ENCODE data around the gene CRYGB.
"Not testable (repeated sequence)": the region's sequence is repeated elsewhere in the genome, so short reads cannot be mapped to it uniquely, and the experiment has no call there.

CRYGB gene

GRCh38 chr2:208142925-208143799, 2.8 kb downstream of the CRYGB start:
- Histone ChIP-seq H3K9me3 (ENCODE audit: control insufficient read depth, low read length) (no peaks in the 10 kb centered on the region), H2BK120ac (ENCODE audit: low read depth, low read length) (no peak overlapping the region), H3K4ac (ENCODE audit: low read depth in 1 of 2, low read length in 2 of 2) (no peak overlapping the region), H3K9ac (ENCODE audit: low read length) (no peak overlapping the region), H3K79me1 (replicated peaks; ENCODE audit: low read length, poor library complexity, severe bottlenecking) (no peaks in the 10 kb centered on the region), H3K36me3 (ENCODE audit: control insufficient read depth in 1 of 2, insufficient read depth in 2 of 2, low read depth in 1 of 2, low read length in 2 of 2) (no peaks in the 10 kb centered on the region), H2BK5ac (ENCODE audit: low read depth, low read length, poor library complexity, severe bottlenecking) (no peak overlapping the region), H3K4me3 (ENCODE audit: insufficient read depth in 1 of 2, low read depth in 1 of 2, low read length in 2 of 2) (no peak overlapping the region), H3K14ac (ENCODE audit: low read length in 2 of 2) (no peak overlapping the region), H3K27me3 (ENCODE audit: control insufficient read depth in 1 of 2, insufficient read depth in 1 of 2, low read length in 2 of 2) (peaks cover 0 to 4% of the 10 kb centered on the region in 2 experiments), H2BK15ac (ENCODE audit: low read depth, poor library complexity, severe bottlenecking) (no peak overlapping the region), H3K27ac (ENCODE audit: low read length, poor library complexity, severe bottlenecking) (no peak overlapping the region), H3K18ac (ENCODE audit: low read depth in 1 of 2, low read length in 2 of 2) (no peak overlapping the region), H2BK12ac (ENCODE audit: low read length in 2 of 2) (no peak overlapping the region), H2AFZ (ENCODE audit: low read depth, low read length) (no peak overlapping the region), H2AK5ac (ENCODE audit: low read length, severe bottlenecking) (no peak overlapping the region), H3K4me2 (ENCODE audit: low read length, poor library complexity, severe bottlenecking) (no peak overlapping the region), H4K91ac (ENCODE audit: low read length) (no peak overlapping the region), H3K4me1 (ENCODE audit: control insufficient read depth, insufficient read depth, low read depth, low read length) (no peaks in the 10 kb centered on the region), H3K23ac (ENCODE audit: low read length in 2 of 2) (no peak overlapping the region), H4K8ac (ENCODE audit: low read length) (no peak overlapping the region)
- DNase-seq, result no peak
- WGBS, result 71% methylated on average over 13 of the region's 14 CpGs

GRCh38 chr2:208142240-208142924, 3.6 kb downstream of the CRYGB start:
- H3K14ac ChIP-seq (ENCODE audit: low read length in 2 of 2), result no peak overlapping the region
- no peak overlapping the region for H3K23ac ChIP-seq (ENCODE audit: low read length in 2 of 2)
- H3K4me2 ChIP-seq (ENCODE audit: low read length, poor library complexity, severe bottlenecking), result no peak overlapping the region
- no peak overlapping the region for H4K91ac ChIP-seq (ENCODE audit: low read length)
- WGBS, result 50% methylated on average over 5 of the region's 8 CpGs
- H3K4ac ChIP-seq (ENCODE audit: low read depth in 1 of 2, low read length in 2 of 2), result no peak overlapping the region
- H2AFZ ChIP-seq (ENCODE audit: low read depth, low read length), result no peak overlapping the region
- no peak overlapping the region for H2BK120ac ChIP-seq (ENCODE audit: low read depth, low read length)
- H3K18ac ChIP-seq (ENCODE audit: low read depth in 1 of 2, low read length in 2 of 2), result no peak overlapping the region
- no peak overlapping the region for H3K27ac ChIP-seq (ENCODE audit: low read length, poor library complexity, severe bottlenecking)
- H3K4me1 ChIP-seq (ENCODE audit: control insufficient read depth, insufficient read depth, low read depth, low read length), result no peaks in the 10 kb centered on the region
- no peak overlapping the region for H2BK15ac ChIP-seq (ENCODE audit: low read depth, poor library complexity, severe bottlenecking)
- H3K36me3 ChIP-seq (ENCODE audit: control insufficient read depth in 1 of 2, insufficient read depth in 2 of 2, low read depth in 1 of 2, low read length in 2 of 2), result no peaks in the 10 kb centered on the region
- no peak overlapping the region for H2BK12ac ChIP-seq (ENCODE audit: low read length in 2 of 2)
- H3K79me1 ChIP-seq (replicated peaks; ENCODE audit: low read length, poor library complexity, severe bottlenecking), result no peaks in the 10 kb centered on the region
- DNase-seq, result no peak
- no peak overlapping the region for H3K4me3 ChIP-seq (ENCODE audit: insufficient read depth in 1 of 2, low read depth in 1 of 2, low read length in 2 of 2)
- H4K8ac ChIP-seq (ENCODE audit: low read length), result no peak overlapping the region
- H3K9ac ChIP-seq (ENCODE audit: low read length), result no peak overlapping the region
- H3K9me3 ChIP-seq (ENCODE audit: control insufficient read depth, low read length), result no peaks in the 10 kb centered on the region
- no peak overlapping the region for H2BK5ac ChIP-seq (ENCODE audit: low read depth, low read length, poor library complexity, severe bottlenecking)
- no peak overlapping the region for H2AK5ac ChIP-seq (ENCODE audit: low read length, severe bottlenecking)
- H3K27me3 ChIP-seq (ENCODE audit: control insufficient read depth in 1 of 2, insufficient read depth in 1 of 2, low read length in 2 of 2), result no peaks in the 10 kb centered on the region

GRCh38 chr2:208139447-208139846, 6.5 kb downstream of the CRYGB start:
- H3K23ac ChIP-seq (ENCODE audit: low read length in 2 of 2), result no peak overlapping the region
- no peak overlapping the region for H3K4me2 ChIP-seq (ENCODE audit: low read length, poor library complexity, severe bottlenecking)
- H4K8ac ChIP-seq (ENCODE audit: low read length), result no peak overlapping the region
- no peak overlapping the region for H3K27ac ChIP-seq (ENCODE audit: low read length, poor library complexity, severe bottlenecking)
- H3K4me3 ChIP-seq (ENCODE audit: insufficient read depth in 1 of 2, low read depth in 1 of 2, low read length in 2 of 2), result no peak overlapping the region
- no peak overlapping the region for H3K9ac ChIP-seq (ENCODE audit: low read length)
- H3K4me1 ChIP-seq (ENCODE audit: control insufficient read depth, insufficient read depth, low read depth, low read length), result no peaks in the 10 kb centered on the region
- no peak overlapping the region for H2BK5ac ChIP-seq (ENCODE audit: low read depth, low read length, poor library complexity, severe bottlenecking)
- H2BK15ac ChIP-seq (ENCODE audit: low read depth, poor library complexity, severe bottlenecking), result no peak overlapping the region
- H4K91ac ChIP-seq (ENCODE audit: low read length), result no peak overlapping the region
- H3K18ac ChIP-seq (ENCODE audit: low read depth in 1 of 2, low read length in 2 of 2), result no peak overlapping the region
- H3K9me3 ChIP-seq (ENCODE audit: control insufficient read depth, low read length), result no peaks in the 10 kb centered on the region
- peaks cover 0 to 5% of the 10 kb centered on the region in 2 experiments for H3K27me3 ChIP-seq (ENCODE audit: control insufficient read depth in 1 of 2, insufficient read depth in 1 of 2, low read length in 2 of 2)
- no peak for DNase-seq
- no peak overlapping the region for H2BK12ac ChIP-seq (ENCODE audit: low read length in 2 of 2)
- no peak overlapping the region for H2AFZ ChIP-seq (ENCODE audit: low read depth, low read length)
- no peak overlapping the region for H3K14ac ChIP-seq (ENCODE audit: low read length in 2 of 2)
- H3K79me1 ChIP-seq (replicated peaks; ENCODE audit: low read length, poor library complexity, severe bottlenecking), result no peaks in the 10 kb centered on the region
- no peak overlapping the region for H2AK5ac ChIP-seq (ENCODE audit: low read length, severe bottlenecking)
- H2BK120ac ChIP-seq (ENCODE audit: low read depth, low read length), result no peak overlapping the region
- no peak overlapping the region for H3K4ac ChIP-seq (ENCODE audit: low read depth in 1 of 2, low read length in 2 of 2)
- WGBS, result 91% methylated on average over 18 of the region's 18 CpGs
- H3K36me3 ChIP-seq (ENCODE audit: control insufficient read depth in 1 of 2, insufficient read depth in 2 of 2, low read depth in 1 of 2, low read length in 2 of 2), result no peaks in the 10 kb centered on the region

- H3K27ac ChIP-seq (ENCODE audit: low read length, poor library complexity, severe bottlenecking); H3K4me2 ChIP-seq (ENCODE audit: low read length, poor library complexity, severe bottlenecking); H3K23ac ChIP-seq (ENCODE audit: low read length in 2 of 2); H3K18ac ChIP-seq (ENCODE audit: low read depth in 1 of 2, low read length in 2 of 2); H2AK5ac ChIP-seq (ENCODE audit: low read length, severe bottlenecking); H2BK12ac ChIP-seq (ENCODE audit: low read length in 2 of 2); H3K4me3 ChIP-seq (ENCODE audit: insufficient read depth in 1 of 2, low read depth in 1 of 2, low read length in 2 of 2); H3K9ac ChIP-seq (ENCODE audit: low read length); H4K91ac ChIP-seq (ENCODE audit: low read length); H3K79me1 ChIP-seq (replicated peaks; ENCODE audit: low read length, poor library complexity, severe bottlenecking); H3K27me3 ChIP-seq (ENCODE audit: control insufficient read depth in 1 of 2, insufficient read depth in 1 of 2, low read length in 2 of 2); H2AFZ ChIP-seq (ENCODE audit: low read depth, low read length); H2BK5ac ChIP-seq (ENCODE audit: low read depth, low read length, poor library complexity, severe bottlenecking); H3K14ac ChIP-seq (ENCODE audit: low read length in 2 of 2); H4K8ac ChIP-seq (ENCODE audit: low read length); H2BK120ac ChIP-seq (ENCODE audit: low read depth, low read length); H3K4ac ChIP-seq (ENCODE audit: low read depth in 1 of 2, low read length in 2 of 2); H3K36me3 ChIP-seq (ENCODE audit: control insufficient read depth in 1 of 2, insufficient read depth in 2 of 2, low read depth in 1 of 2, low read length in 2 of 2); H3K9me3 ChIP-seq (ENCODE audit: control insufficient read depth, low read length); H2BK15ac ChIP-seq (ENCODE audit: low read depth, poor library complexity, severe bottlenecking); H3K4me1 ChIP-seq (ENCODE audit: control insufficient read depth, insufficient read depth, low read depth, low read length); DNase-seq: not testable (repeated sequence)
- WGBS, result 94% methylated on average over 7 of the region's 7 CpGs
These were observed 7.6 kb downstream of the CRYGB start for GRCh38 chr2:208138334-208138733.

Data from mesenchymal stem cell (in vitro differentiated cells and primary cell).